ENCODE measurements around the gene WDFY1.
"Not testable (repeated sequence)": the region's sequence is repeated elsewhere in the genome, so short reads cannot be mapped to it uniquely, and the experiment has no call there.

WDFY1 gene

DNA sequence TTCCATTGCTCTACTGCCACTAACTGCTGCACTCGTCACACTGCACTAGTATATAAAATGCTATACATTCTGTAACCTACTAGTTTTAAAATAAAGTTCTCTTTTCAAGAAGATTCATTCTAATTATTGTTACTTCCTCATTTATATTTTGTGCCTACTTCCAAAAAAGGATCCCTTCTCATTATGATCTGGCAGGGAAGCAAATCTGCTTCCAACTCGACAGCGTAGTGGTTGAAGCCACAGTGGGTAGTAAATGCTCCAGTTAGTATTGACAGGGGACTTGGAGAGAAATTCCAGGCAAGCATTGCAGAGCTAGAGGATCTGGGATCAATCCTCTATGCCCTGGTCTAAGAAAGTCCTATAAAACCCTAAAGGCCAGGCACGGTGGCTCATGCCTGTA lies 54.4 kb downstream of the WDFY1 start:
- peak; percentile 9 to 14 for DNase-seq

DNA sequence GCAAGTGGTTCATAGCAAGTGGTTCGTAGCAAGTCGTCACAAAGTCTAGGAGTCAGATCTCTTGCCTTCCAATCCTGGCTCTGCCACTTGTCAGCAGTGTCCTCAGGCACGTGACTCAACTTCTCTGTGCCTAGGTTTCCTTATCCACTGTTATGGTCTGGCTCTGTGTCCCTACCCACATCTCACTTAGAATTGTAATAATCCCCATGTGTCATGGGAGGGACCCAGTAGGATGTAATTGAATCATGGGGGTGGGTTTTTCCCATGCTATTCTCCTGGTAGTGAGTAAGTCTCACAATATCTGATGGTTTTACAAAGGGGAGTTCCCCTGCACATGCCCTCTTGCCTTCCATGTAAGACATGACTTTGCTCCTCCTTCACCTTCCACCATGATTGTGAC lies 55.9 kb downstream of the WDFY1 start:
- no peak for DNase-seq

DNA sequence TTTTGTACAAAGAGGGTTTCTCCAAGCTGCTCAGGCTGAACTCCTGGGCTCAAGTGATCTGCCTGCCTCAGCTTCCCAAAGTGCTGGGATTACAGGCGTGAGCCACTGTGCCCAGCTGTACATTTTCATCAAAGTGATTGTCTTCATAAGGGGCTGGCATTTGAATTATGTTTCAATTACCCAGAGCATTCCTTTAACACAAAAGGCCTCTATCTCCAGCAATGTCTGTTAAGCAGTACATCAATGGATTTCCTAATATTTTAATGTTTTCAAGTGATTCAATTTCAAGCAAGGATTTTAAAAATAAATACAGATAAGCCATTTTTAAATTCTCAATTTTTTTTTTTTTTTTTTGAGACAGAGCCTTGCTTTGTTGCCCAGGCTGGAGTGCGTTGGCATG lies 56.9 kb downstream of the WDFY1 start:
- DNase-seq: no peak

DNA sequence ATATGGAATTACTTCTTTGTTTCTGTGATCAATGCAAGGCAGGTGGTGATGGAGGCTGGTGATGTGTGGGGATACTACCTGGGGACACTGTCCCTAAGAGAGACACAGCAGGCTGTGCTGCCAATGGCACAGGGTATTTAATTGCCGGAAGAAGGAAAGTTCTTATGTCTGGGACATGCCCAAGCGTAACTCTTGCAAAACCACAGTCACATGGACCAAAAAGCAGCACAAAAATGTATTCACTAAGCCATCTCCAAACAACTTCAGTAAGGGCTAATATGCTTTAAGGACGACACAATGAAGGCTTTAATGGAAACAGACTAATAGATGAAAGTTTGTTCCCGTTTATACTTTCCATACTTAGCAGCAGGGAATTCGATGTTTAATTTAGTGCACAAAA lies 58.0 kb downstream of the WDFY1 start:
- no peak for DNase-seq

DNA sequence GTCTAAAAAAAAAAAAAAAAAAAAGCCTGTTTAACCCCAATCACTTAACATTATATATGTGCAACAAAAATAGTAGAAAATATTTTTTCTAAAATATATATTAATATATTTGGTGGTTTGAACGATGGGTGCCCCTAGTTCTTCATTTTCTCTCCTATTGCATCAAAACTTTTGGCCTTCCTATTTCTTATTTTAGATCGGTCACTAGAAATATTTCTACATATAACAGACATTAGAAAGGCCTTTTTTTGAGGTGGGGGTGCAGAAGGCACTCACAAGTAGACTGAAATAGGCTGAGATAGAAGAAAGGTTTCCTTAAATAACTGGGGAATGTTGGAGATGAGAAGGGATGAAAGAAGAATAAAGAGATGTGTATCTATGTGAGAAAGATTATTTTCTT lies 58.4 kb downstream of the WDFY1 start:
- no peak for DNase-seq

DNA sequence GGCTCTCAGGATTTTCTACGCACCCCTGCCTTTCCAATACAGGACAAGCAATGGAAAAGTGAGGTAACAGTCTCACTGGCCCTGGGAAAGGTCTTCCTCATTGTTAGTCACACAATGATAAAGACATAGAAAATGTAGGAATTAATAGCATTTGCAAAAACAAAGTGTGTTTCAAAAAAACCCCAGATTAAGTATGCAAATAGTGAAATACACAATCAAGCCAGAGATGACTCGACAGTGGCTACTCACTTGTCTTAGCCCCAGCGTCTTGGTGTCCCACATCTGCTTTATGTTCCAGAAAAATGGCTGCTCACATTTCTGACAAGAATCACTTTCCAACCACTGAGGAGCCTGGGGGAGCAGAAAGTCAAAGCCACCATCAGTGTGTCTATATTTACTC lies 60.7 kb downstream of the WDFY1 start:
- DNase-seq: no peak

DNA sequence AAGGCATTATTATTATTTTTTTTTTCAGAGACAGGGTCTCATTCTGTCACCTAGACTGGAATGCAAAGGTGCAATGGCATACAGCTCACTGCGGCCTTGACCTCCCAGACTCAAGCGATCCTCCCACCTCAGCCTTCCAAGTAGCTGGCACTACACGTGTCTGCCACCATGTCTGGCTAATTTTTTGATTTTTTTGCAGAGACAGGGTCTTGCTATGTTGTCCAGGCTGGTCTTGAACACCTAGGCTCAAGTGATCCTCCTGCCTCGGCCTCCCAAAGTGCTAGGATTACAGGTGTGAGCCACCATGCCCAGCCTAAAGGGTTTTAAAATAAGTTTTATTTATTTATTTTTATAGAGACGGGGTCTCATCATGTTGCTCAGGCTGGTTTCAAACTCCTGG lies 62.4 kb downstream of the WDFY1 start:
- no peak for DNase-seq

DNA sequence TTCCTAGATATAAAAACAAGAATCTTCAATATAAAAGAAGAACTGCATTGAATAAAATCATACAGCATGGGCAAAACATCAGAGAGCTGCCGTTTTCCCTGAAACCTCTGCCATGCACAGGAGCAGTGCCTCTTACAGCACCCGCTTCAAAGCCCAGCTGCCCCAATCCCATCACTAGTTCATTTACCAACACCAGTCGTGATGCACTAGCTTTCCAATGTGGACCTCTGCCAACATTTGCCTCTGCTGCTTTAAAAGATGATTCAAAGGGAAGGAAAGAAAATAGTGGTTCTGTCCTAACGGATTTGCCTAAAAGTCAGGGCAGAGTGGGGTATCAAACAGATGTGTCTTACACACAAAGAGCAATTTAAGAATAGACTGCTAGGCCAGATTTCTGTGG lies 64.3 kb downstream of the WDFY1 start:
- no peak for DNase-seq

DNA sequence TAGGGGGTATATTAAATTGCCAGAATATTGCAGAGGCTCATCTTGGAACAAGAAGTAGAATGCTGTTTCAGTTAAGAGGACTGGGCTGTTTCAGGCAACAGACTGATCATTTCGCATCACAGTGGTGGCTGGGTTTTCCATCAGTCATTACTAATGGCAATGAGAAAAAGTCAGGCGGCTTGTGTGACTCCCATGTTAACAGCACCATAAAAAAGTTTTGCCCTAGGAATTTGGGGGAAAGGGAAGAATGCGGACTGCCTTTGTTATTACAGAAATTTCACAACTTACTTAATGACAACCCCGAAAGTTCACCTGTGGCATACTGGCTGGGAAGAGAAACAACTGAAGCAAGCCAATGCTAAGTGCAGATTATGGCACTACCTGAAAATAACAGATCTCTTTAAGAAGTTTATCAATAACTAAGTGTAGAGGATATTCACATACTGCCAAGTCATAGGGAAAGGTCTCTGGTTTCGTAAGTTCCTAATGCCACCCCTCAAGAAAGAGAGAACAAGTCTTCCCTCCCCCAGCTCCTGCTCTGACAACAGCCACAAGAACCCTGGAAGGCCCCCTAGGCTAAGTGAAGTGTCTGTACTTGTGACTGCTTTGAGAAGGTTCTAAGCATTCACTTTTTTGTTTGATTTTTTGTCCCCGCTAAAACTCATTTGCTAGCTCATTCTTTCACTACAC lies 67.3 kb downstream of the WDFY1 start:
- DNase-seq: peak in 1 of 2 experiments; percentile 7

DNA sequence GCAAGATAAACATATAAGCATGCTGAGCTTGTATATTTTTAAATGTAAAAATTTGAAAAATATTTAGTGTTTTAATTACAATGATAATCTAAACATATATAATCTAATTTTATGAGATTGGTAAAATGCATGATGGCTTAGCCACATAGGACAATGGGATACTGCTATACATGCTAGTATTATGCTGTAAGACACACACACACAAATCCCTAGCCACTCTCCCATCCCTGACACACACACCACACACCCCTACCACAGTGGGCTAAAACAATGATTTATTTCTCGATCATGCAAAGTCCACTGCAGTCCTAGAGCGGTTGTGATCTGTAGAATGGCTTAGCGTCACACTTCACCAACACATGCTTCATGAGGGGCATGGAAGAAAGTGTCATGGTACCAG lies 71.5 kb downstream of the WDFY1 start:
- no peak for DNase-seq

DNA sequence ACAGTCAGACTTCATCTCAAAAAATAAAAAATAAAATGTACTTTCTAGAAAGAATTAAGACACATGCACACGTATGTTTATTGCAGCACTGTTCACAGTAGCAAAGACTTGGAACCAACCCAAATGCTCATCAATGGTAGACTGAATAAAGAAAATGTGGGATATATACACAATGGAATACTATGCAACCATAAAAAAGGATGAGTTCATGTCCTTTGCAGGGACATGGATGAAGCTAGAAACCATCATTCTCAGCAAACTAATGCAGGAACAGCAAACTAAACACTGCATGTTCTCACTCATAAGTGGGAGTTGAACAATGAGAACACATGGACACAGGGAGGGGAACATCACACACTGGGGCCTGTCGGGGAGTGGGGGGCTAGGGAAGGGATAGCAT lies 72.4 kb downstream of the WDFY1 start:
- not testable (repeated sequence) for DNase-seq

DNA sequence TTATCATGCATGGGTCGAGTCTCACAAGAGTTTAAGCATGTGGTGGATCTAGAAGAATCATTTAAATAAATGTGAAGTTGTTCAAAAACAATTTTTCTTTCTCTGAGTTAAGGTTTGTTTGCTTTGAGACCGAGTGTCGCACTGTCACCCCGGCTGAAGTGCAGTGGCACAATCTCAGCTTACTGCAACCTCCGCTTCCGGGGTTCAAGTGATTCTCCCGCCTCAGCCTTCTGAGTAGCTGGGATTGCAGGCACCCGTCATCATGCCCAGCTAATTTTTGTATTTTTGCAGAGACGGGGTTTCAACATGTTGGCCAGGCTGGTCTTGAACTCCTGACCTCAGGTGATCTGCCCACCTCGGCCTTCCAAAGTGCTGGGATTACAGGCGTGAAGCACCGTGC lies 73.5 kb downstream of the WDFY1 start:
- not testable (repeated sequence) for DNase-seq

DNA sequence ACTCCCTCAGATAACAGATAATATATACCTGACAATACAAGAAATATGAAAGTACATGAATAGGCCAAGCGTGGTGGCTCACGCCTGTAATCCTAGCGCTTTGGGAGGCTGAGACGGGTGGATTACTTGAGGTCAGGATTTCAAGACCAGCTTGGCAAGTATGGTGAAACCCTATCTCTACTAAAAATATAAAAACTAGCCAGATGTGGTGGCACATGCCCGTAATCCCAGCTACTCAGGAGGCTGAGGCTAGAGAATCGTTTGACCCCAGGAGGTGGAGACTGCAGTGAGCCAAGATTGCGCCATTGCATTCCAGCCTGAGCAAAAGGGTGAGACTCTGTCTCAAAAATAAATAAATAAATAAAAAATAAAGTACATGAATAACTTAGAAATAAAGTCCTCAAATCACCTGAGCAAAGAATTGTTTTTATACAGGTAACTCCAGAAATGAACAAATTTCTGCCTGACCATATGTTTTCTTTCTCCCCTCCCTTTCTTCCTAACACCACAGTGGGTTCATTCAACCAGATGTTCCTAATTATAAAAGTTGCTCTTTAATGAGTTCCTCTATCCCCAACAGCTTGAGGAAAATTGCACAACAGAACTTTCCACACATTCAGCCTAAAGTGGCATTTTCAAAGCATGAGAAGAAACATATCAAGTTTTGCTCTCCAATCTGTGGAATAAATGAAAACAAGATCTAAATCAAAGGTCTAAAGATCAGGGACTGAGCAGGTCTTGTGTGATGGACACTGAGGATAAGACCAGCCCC lies 74.1 kb downstream of the WDFY1 start:
- DNase-seq: peak; percentile 25 to 43

DNA sequence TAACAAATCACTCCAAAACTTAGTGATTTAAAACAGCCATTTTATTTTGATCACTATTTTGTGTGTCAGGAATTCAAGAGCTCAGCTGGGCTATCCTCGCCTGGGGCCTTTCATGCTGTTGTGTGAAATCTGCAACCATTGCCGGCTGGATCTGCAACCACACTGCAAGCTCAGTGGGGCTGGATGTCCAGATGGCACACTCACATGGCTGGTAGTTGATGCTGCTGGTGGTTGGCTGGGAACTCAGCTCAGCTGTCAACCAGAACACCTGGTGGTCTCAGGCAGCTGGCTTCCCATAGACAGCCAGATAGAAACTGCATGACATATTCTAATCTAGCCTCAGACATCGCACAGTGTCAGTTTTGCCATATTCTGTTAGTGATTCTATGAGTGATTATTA lies 77.1 kb downstream of the WDFY1 start:
- DNase-seq: no peak

DNA sequence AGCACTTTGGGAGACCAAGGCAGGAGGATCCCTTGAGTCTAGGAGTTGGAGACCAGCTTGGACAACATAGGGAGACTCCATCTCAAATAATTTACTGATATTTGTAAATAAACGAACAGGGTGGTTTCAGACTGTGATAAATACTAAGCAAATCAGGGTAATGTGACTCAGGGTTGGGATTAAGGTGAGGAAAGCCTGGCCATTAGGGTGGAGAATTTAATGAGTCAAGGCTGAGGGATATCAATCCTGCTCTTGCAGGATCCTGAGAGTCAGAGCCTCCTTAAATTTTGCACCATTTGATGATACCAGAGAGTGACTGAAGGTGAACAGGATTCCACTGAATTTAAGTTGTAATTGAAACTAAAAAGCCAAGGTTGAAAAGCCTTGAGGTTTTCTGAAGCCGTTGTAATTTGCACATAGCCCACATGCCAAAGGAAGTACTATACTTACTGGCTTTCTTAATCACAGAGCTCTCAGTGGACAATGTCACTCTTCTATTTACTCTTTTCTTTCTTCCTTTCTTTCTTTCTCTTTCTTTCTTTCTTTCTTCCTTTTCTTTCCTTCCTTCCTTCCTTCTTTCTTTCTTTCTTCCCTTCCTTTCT lies 79.1 kb downstream of the WDFY1 start:
- DNase-seq: peak in 1 of 2 experiments; percentile 12

DNA sequence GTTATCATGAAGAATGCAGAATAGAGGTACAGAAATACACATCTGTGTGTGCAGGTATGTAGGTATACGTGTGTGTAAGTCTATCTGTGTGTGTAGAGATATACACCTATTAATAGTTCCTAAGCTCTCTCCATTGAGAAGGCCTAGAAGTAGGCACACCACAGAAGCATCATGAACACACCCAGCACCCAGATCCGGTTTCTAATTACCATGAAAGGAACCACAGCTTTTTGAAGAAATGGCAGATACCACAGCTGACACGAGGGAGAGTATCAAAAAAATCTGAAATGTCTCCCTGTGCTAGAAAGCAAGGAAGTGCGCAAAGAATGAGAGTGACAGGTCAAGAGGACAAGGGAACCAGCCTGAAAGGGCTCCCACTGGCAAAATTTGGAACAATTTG lies 80.0 kb downstream of the WDFY1 start:
- DNase-seq: no peak

DNA sequence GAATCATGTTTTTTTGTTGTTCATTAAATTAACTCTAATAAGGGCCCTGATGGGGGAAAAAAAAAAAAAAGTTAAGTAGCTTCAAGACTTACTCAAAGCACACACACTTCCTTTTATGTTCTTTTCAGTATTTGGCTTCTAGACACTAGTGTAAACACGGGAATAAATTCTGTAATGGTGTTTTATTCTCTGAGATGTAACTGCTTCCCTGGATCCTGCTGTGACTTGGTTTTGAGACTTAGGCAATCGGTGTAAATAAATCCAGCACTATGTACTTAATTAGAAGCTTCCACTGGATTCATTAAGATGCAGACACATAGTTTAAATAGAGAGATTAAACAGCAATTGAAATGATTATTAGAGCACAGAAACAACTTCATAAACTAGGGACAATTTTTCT lies 81.6 kb downstream of the WDFY1 start:
- DNase-seq: no peak

DNA sequence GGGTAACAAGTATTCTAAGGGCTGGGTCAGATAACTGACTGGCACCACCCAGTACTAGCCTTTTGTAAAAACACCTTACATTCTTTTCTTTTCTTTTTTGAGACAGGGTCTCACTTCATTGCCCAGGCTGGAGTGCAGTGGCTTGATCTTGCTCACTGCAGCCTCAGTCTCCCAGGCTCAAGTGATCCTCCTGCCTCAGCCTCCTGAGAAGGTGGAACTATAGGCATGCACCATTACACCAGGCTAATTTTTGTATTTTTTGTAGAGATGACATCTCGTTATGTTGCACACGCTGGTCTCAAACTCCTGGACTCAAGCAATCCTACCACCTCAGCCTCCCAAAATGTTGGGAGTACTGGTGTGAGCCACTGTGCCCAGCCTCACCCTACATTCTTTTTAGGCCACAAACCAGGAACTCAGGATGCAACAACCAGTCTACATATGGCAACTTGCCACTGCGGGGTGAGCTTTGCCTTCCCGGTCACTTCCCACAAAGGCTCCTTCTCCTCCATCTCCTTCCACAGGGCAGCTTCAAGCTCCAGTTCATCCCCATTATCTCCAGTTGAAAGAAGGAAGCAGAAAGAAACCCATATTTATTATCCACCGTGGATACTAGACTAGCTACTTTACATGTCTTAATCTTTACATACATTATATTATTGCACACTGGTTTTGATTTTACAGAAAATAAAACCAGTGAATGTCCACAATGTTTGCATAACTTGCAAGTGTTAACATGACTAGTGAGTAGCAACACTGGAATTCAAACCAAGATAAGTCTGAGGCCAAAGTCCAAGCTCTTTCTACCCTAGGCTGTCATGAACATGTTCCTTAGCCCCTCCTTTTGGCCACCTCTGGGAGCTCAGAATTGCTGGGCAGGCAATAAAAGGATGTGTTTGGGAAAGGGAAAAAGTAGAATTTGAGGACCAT lies 84.1 kb downstream of the WDFY1 start:
- DNase-seq: no peak

DNA sequence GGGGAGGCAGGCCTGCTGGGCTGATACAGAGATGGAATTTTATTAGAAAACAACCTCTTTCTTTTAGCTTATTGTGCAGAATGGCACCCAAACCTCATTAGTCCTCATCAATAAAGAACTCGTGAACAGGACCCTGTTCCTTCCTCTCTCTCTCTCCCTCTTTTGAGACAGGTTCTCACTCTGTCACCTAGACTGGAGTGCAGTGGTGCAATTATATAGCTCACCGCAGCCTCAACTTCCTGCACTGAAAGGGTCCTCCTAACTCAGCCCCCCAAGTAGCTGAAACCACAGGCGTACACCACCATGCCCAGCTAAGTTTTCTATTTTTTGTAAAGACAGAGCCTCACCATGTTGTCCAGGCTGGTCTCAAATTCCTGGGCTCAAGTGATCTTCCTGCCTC lies 86.1 kb downstream of the WDFY1 start:
- no peak for DNase-seq

DNA sequence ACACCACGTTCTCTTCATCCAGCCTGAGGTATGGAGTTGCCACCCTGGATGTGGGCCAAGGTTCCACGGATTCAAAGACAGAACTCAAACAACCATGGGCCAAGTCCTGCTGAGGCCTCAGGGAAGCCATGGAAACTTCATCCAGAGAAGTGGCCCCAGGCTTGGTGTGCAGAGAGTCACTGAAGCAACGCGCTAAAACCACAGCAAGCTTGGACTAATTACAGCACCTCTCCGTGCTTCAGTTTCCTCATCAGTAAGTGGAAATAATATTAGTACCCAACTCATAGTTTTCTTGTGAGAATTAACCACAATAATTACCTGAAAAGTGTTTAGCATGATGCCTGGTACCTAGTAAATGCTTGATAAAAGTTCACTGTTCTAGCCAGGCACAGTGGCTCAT lies 88.6 kb downstream of the WDFY1 start:
- no peak for DNase-seq

DNA sequence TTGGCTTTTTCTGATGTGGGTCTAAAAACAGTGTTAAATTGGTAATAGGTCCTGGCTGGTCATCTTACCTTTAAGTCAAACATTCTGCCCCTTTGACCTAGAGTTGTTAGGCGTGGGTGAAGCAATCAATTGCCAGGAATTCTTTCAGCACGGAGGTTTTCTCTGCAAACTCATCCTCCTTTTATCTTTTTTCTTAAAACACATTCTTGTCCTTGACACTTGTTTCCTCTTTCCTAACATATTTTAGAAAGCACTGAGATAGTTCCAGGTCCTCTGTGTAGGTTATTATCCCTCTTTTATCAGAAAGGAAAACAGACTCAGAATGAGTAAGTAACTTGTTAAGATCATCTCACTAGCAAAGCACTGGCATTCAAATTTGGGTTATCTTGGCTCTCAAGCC lies 89.1 kb downstream of the WDFY1 start:
- DNase-seq: no peak

DNA sequence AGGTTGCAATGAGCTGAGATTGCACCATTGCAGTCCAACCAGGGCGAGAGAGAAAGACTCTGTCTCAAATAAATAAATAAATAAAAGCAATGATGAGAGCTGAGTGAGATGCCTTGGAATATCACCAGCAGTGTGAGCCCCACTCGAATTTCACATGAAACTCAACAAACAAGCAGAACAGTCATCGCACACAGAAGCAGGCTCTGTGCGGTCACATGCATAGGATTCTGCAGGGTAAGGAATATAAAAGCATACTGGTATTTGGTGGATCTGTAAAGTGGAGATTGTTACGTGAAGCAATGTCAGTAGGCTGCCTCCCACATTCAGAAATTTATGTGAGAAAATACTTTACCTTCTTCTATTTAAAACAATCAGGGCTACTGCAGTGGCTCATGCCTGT lies 89.7 kb downstream of the WDFY1 start:
- DNase-seq: no peak

DNA sequence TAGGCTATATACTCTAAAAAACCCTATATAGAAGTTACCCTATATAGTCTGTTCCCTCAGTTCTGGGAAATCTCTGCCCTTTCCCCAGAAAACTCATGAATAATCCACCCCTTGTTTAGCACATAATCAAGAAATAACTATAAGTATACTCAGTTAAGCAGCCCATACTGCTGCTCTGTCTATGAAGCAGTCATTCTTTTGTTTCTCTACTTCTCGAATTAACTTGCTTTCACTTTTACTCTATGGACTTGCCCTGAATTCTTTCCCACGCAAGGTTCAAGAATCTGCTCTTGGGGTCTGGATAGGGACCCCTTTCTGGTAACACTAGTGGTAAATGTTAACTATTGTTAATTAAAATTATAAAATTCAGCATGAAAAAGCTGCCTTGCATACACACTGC lies 90.4 kb downstream of the WDFY1 start:
- DNase-seq: no peak

Measured in Kasumi-1 (cell line).